ENCODE data around the gene IRF8.
"Not testable (repeated sequence)": the region's sequence is repeated elsewhere in the genome, so short reads cannot be mapped to it uniquely, and the experiment has no call there.

The IRF8 gene

GRCh38 chr16:85856079-85856478 lies 42.9 kb upstream of the IRF8 start:
- H3K27ac ChIP-seq = no peak overlapping the region
- TF ChIP-seq CTCF (conservative IDR thresholded peaks at IDR 0.05) = no peak

GRCh38 chr16:85856585-85856984 lies 42.4 kb upstream of the IRF8 start:
- no peak for TF ChIP-seq CTCF (conservative IDR thresholded peaks at IDR 0.05)

GRCh38 chr16:85857406-85857805 lies 41.6 kb upstream of the IRF8 start:
- no peak overlapping the region for H3K27ac ChIP-seq
- TF ChIP-seq CTCF (conservative IDR thresholded peaks at IDR 0.05) = no peak

More at GRCh38 chr16:85856585-85856984, 42.4 kb upstream of the IRF8 start:
- H3K27ac ChIP-seq = no peak overlapping the region

GRCh38 chr16:85858571-85858970 lies 40.4 kb upstream of the IRF8 start:
- not testable (repeated sequence) for H3K27ac ChIP-seq

GRCh38 chr16:85858984-85859817 lies 39.8 kb upstream of the IRF8 start:
- no peak for TF ChIP-seq CTCF (conservative IDR thresholded peaks at IDR 0.05)
- H3K27ac ChIP-seq = no peak overlapping the region

GRCh38 chr16:85859818-85860125 lies 39.2 kb upstream of the IRF8 start:
- TF ChIP-seq CTCF (conservative IDR thresholded peaks at IDR 0.05) = no peak

GRCh38 chr16:85860413-85861094 lies 38.4 kb upstream of the IRF8 start:
- TF ChIP-seq CTCF (conservative IDR thresholded peaks at IDR 0.05) = no peak
- H3K27ac ChIP-seq = no peak overlapping the region

More at GRCh38 chr16:85859818-85860125, 39.2 kb upstream of the IRF8 start:
- H3K27ac ChIP-seq = no peak overlapping the region

All from VCaP (cell line).